CD4-positive, CD25-positive, alpha-beta regulatory T cell (primary cell): ENCODE results near the gene RPLP1. TPM values are rescaled to one million over a fixed set of nuclear protein-coding genes. Genes with fewer than 3 reads are reported as not detected.
"Not testable (repeated sequence)": the region's sequence is repeated elsewhere in the genome, so short reads cannot be mapped to it uniquely, and the experiment has no call there.

Experiments used
- ATAC-seq, 2 donors: fragments of 150-1000 bp; cut with Tn5 transposase; one replicate each; pipeline ENCODE4 v1.10.0; 2021; ENCODE audit warnings: low read depth in 2 of 2, moderate number of reproducible peaks in 2 of 2, moderate library complexity in 1 of 2
- DNase-seq, 3 donors: peaks; one replicate each; pipeline versions ENCODE4 v3.0.0 to v3.0.0-alpha.2; 2012 to 2022; ENCODE audit warnings: mixed read lengths in 1 of 3
- H3K27ac ChIP-seq: one replicate; pipeline ENCODE4 v1.7.0; 2013; ENCODE audit warnings: mild to moderate bottlenecking, low read length; ENCODE audit not compliant: insufficient read depth, poor library complexity, severe bottlenecking
- H3K27me3 ChIP-seq: one replicate; pipeline ENCODE4 v1.7.0; 2013; ENCODE audit warnings: low read length; ENCODE audit not compliant: control insufficient read depth, insufficient read depth
- H3K36me3 ChIP-seq: one replicate; pipeline ENCODE4 v1.7.0; 2013; ENCODE audit warnings: mild to moderate bottlenecking, low read length, moderate library complexity; ENCODE audit not compliant: control insufficient read depth, insufficient read depth
- H3K4me1 ChIP-seq: 2 replicates; pipeline ENCODE4 v1.7.0; 2013; ENCODE audit warnings: mild to moderate bottlenecking, low read length; ENCODE audit not compliant: insufficient read depth, control insufficient read depth, poor library complexity, severe bottlenecking
- H3K4me3 ChIP-seq: one replicate; pipeline ENCODE4 v1.7.0; 2013; ENCODE audit warnings: low read depth, mild to moderate bottlenecking, low read length, moderate library complexity
- H3K9me3 ChIP-seq, 2 experiments: 1 replicate in 1 of 2; 2 replicates in 1 of 2; pipeline ENCODE4 v1.7.0; 2013; ENCODE audit warnings: low read length in 2 of 2, mild to moderate bottlenecking in 1 of 2, moderate library complexity in 1 of 2; ENCODE audit not compliant: control insufficient read depth in 2 of 2
- H3K27ac Mint-ChIP-seq, 3 donors: one replicate each; pipeline ENCODE4 v1.8.0; 2020 to 2022; ENCODE audit warnings: mild to moderate bottlenecking in 3 of 3, mixed read lengths in 3 of 3, moderate library complexity in 2 of 3
- H3K27me3 Mint-ChIP-seq: one replicate; pipeline ENCODE4 v1.8.0; 2022; ENCODE audit warnings: mild to moderate bottlenecking, mixed read lengths
- H3K36me3 Mint-ChIP-seq: one replicate; pipeline ENCODE4 v1.8.0; 2020; ENCODE audit warnings: mixed read lengths
- H3K4me1 Mint-ChIP-seq, 4 donors: one replicate each; pipeline ENCODE4 v1.8.0; 2020 to 2022; ENCODE audit warnings: mixed read lengths in 4 of 4, mild to moderate bottlenecking in 1 of 4
- H3K4me3 Mint-ChIP-seq, 4 donors: one replicate each; pipeline ENCODE4 v1.8.0; 2020 to 2022; ENCODE audit warnings: mild to moderate bottlenecking in 4 of 4, mixed read lengths in 4 of 4, moderate library complexity in 3 of 4
- H3K9me3 Mint-ChIP-seq, 7 donors: one replicate each; pipeline ENCODE4 v1.8.0; 2020 to 2022; ENCODE audit warnings: mixed read lengths in 7 of 7, mild to moderate bottlenecking in 3 of 7, moderate library complexity in 2 of 7
- polyA plus RNA-seq, 4 donors: library from polyadenylated mRNA; unstranded; fragments of 300-500 nt; fragmentation: Illumina TruSeq; gene quantifications; one replicate each; pipeline ENCODE4 v1.2.3, GENCODE V29; 2021
- total RNA-seq: library from RNA; stranded (reverse); gene quantifications from one replicate; pipeline ENCODE4 v1.2.3, GENCODE V29; 2022

RPLP1 gene
- total and polyA plus RNA-seq, 5 donors from 2014 or later, result 1,439 to 2,778 (median 2,009) TPM

- H3K9me3 Mint-ChIP-seq, result no peaks in the 10 kb centered on the region
- H3K36me3 ChIP-seq, result no peaks in the 10 kb centered on the region
- peak overlapping the region; percentile 74 to 85 (median 81) for H3K27ac Mint-ChIP-seq
Observed at GRCh38 chr15:69443032-69443611, 9.5 kb upstream of the RPLP1 start.

GRCh38 chr15:69444686-69445085 is 7.9 kb upstream of the RPLP1 start:
- peaks cover 7% of the 10 kb centered on the region for H3K4me1 ChIP-seq
- Mint-ChIP-seq H3K9me3 (no peaks in the 10 kb centered on the region), H3K36me3 (no peaks in the 10 kb centered on the region), H3K4me1 (peaks cover 7 to 26% (median 15%) of the 10 kb centered on the region in 4 donors), H3K4me3 (no peak overlapping the region), H3K27ac (no peak overlapping the region), H3K27me3 (no peaks in the 10 kb centered on the region)
- H3K36me3 ChIP-seq, result no peaks in the 10 kb centered on the region
- H3K4me3 ChIP-seq, result no peak overlapping the region
- no peak for ATAC-seq
- H3K27ac ChIP-seq, result no peak overlapping the region
- no peaks in the 10 kb centered on the region for H3K27me3 ChIP-seq
- no peaks in the 10 kb centered on the region for H3K9me3 ChIP-seq
- DNase-seq, result no peak

More at GRCh38 chr15:69443032-69443611, 9.5 kb upstream of the RPLP1 start:
- ATAC-seq (peak in 1 of 2 donors; percentile 56), DNase-seq (peak in 2 of 3 donors; percentile 26 to 51)
- Histone ChIP-seq H3K4me3 (peak overlapping the region; percentile 73), H3K4me1 (peaks cover 7% of the 10 kb centered on the region), H3K9me3 (no peaks in the 10 kb centered on the region), H3K27me3 (no peaks in the 10 kb centered on the region), H3K27ac (peak overlapping the region; percentile 53)
- Mint-ChIP-seq H3K4me1 (peaks cover 8 to 30% (median 15%) of the 10 kb centered on the region in 4 donors), H3K4me3 (peak overlapping the region; percentile 70 to 85 (median 74)), H3K36me3 (no peaks in the 10 kb centered on the region), H3K27me3 (no peaks in the 10 kb centered on the region)

GRCh38 chr15:69446953-69447352 is 5.7 kb upstream of the RPLP1 start:
- Mint-ChIP-seq H3K36me3 (no peaks in the 10 kb centered on the region), H3K27ac (no peak overlapping the region), H3K4me3 (peak overlapping the region in 1 of 4 donors; percentile 61), H3K27me3 (no peaks in the 10 kb centered on the region), H3K4me1 (peaks cover 7 to 29% (median 18%) of the 10 kb centered on the region in 4 donors), H3K9me3 (no peaks in the 10 kb centered on the region)
- DNase-seq (no peak), ATAC-seq (no peak)
- peaks cover 16% of the 10 kb centered on the region for H3K4me1 ChIP-seq
- H3K36me3 ChIP-seq, result no peaks in the 10 kb centered on the region
- H3K27me3 ChIP-seq, result no peaks in the 10 kb centered on the region
- H3K9me3 ChIP-seq, result no peaks in the 10 kb centered on the region
- H3K27ac ChIP-seq, result no peak overlapping the region
- H3K4me3 ChIP-seq, result no peak overlapping the region

- H3K27ac Mint-ChIP-seq, H3K27ac ChIP-seq, H3K27me3 ChIP-seq, DNase-seq, H3K9me3 Mint-ChIP-seq, H3K27me3 Mint-ChIP-seq, H3K9me3 ChIP-seq, ATAC-seq, H3K4me3 Mint-ChIP-seq, H3K4me3 ChIP-seq, H3K36me3 ChIP-seq: not testable (repeated sequence)
- Mint-ChIP-seq H3K36me3 (peaks cover 16% of the 10 kb centered on the region), H3K4me1 (peaks cover 12 to 38% (median 24%) of the 10 kb centered on the region in 4 donors)
- H3K4me1 ChIP-seq, result peaks cover 26% of the 10 kb centered on the region
Observed at GRCh38 chr15:69450221-69450620, 2.4 kb upstream of the RPLP1 start.

- Histone ChIP-seq H3K27ac (peak overlapping the region; percentile 90), H3K27me3 (no peaks in the 10 kb centered on the region)
Observed at GRCh38 chr15:69450968-69451695, 1.5 kb upstream of the RPLP1 start.

GRCh38 chr15:69451951-69452691 is 497 bp upstream of the RPLP1 start:
- peak overlapping the region; percentile 90 for H3K27ac ChIP-seq
- H3K4me1 ChIP-seq, result peaks cover 27% of the 10 kb centered on the region
- peaks cover 29% of the 10 kb centered on the region for H3K36me3 Mint-ChIP-seq
- no peaks in the 10 kb centered on the region for H3K27me3 ChIP-seq
- H3K4me1 Mint-ChIP-seq, result peaks cover 22 to 46% (median 33%) of the 10 kb centered on the region in 4 donors
- peak; percentile 18 to 27 for ATAC-seq
- H3K27ac Mint-ChIP-seq, result peak overlapping the region; percentile 97 to 100 (median 98)
- H3K27me3 Mint-ChIP-seq, result no peaks in the 10 kb centered on the region
- H3K9me3 ChIP-seq, result no peaks in the 10 kb centered on the region
- H3K9me3 Mint-ChIP-seq, result peaks cover 0 to 2% (median 0%) of the 10 kb centered on the region in 7 donors
- peak overlapping the region; percentile 96 for H3K4me3 ChIP-seq
- no peak for DNase-seq
- H3K4me3 Mint-ChIP-seq, result peak overlapping the region; percentile 94 to 99 (median 98)
- H3K36me3 ChIP-seq, result peaks cover 27% of the 10 kb centered on the region

More at GRCh38 chr15:69450968-69451695, 1.5 kb upstream of the RPLP1 start:
- peak overlapping the region in 3 of 4 donors; percentile 98 to 99 (median 98) for H3K4me3 Mint-ChIP-seq
- H3K9me3 ChIP-seq, result no peaks in the 10 kb centered on the region
- ATAC-seq (no peak), DNase-seq (no peak)
- peak overlapping the region; percentile 97 to 100 (median 98) for H3K27ac Mint-ChIP-seq
- H3K36me3 Mint-ChIP-seq, result peaks cover 22% of the 10 kb centered on the region
- H3K9me3 Mint-ChIP-seq, result peaks cover 0 to under 1% (median 0%) of the 10 kb centered on the region in 7 donors
- peaks cover 19 to 47% (median 31%) of the 10 kb centered on the region in 4 donors for H3K4me1 Mint-ChIP-seq
- peaks cover 17% of the 10 kb centered on the region for H3K36me3 ChIP-seq
- no peaks in the 10 kb centered on the region for H3K27me3 Mint-ChIP-seq
- peaks cover 27% of the 10 kb centered on the region for H3K4me1 ChIP-seq
- peak overlapping the region; percentile 96 for H3K4me3 ChIP-seq

GRCh38 chr15:69454953-69455352 is 2.3 kb downstream of the RPLP1 start:
- H3K27ac Mint-ChIP-seq, result peak overlapping the region in 2 of 3 donors; percentile 85 to 98
- H3K27ac ChIP-seq, result peak overlapping the region; percentile 90
- ATAC-seq (no peak), DNase-seq (no peak)
- H3K4me1 ChIP-seq, result peaks cover 27% of the 10 kb centered on the region
- peak overlapping the region; percentile 99 for H3K4me3 ChIP-seq
- peaks cover 0 to 2% (median 0%) of the 10 kb centered on the region in 7 donors for H3K9me3 Mint-ChIP-seq
- H3K4me3 Mint-ChIP-seq, result peak overlapping the region; percentile 94 to 99 (median 98)
- H3K36me3 Mint-ChIP-seq, result peaks cover 36% of the 10 kb centered on the region
- peaks cover 22 to 65% (median 38%) of the 10 kb centered on the region in 4 donors for H3K4me1 Mint-ChIP-seq
- no peaks in the 10 kb centered on the region for H3K27me3 Mint-ChIP-seq
- peaks cover 33% of the 10 kb centered on the region for H3K36me3 ChIP-seq
- no peaks in the 10 kb centered on the region for H3K27me3 ChIP-seq
- H3K9me3 ChIP-seq, result no peaks in the 10 kb centered on the region
